ENCODE results near the gene SH2B2. TPM values are rescaled to one million over a fixed set of nuclear protein-coding genes. Genes with fewer than 3 reads are reported as not detected.
A peak's percentile ranks its signal among the peaks of the same experiment; 100 is the strongest.

The SH2B2 gene
- total RNA-seq, 2 experiments from 2014 or later, result 0.77 to 0.95 TPM

DNA sequence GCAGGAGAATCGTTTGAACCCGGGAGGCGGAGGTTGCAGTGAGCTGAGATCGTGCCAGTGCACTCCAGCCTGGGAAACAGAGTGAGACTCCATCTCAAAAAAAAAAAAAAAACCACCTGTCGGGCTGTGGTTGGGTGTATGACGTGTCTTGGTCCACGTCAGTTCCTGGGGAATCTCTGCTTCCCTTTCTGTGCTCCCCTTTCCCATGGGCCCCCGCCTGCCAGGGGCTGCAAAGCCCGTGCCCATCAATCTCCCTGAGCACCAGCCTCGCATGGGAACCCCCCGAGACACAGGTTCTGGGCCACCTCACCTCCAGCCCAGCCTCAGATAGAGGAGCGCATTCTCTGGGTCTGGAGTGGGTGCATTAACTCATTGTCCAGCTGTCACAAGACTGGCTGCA lies 2.3 kb upstream of the SH2B2 start:
- Histone ChIP-seq H3K4me1 (ENCODE audit: insufficient read depth, low read length) (peaks cover 48% of the 10 kb centered on the region), H3K36me3 (ENCODE audit: insufficient read depth, low read length) (no peaks in the 10 kb centered on the region), H3K27ac (ENCODE audit: low read depth in 1 of 2, low read length in 2 of 2) (no peak overlapping the region), H3K4me3 (ENCODE audit: low read length) (no peak overlapping the region), H3K27me3 (ENCODE audit: control insufficient read depth in 1 of 2, insufficient read depth in 2 of 2, low read length in 2 of 2) (no peaks in the 10 kb centered on the region), H3K9me3 (ENCODE audit: control insufficient read depth in 1 of 2, insufficient read depth in 1 of 2, low read length in 2 of 2) (no peaks in the 10 kb centered on the region)
- Mint-ChIP-seq H3K4me3 (peak overlapping the region; percentile 91), H3K36me3 (ENCODE audit: low read depth) (no peaks in the 10 kb centered on the region), H3K4me1 (ENCODE audit: low read depth) (peaks cover 14% of the 10 kb centered on the region), H3K9me3 (no peaks in the 10 kb centered on the region), H3K27me3 (no peaks in the 10 kb centered on the region), H3K27ac (peak overlapping the region; percentile 63)
- intact Hi-C loops (cut with DNase I, micrococcal nuclease), result loop anchor here in 1 of 2 experiments (10.0 kb wide), 2 partner anchors 460 to 790 kb away; partner anchors contain the start of genes ARMC10, FAM185A and FBXL13
- POLR2A ChIA-PET, result no interaction called here
- DNase-seq (peak in 6 of 14 experiments; percentile 18 to 83 (median 50)), ATAC-seq (ENCODE audit: poor library complexity) (peak; percentile 20)
- CTCF ChIA-PET, result no interaction called here
- TF ChIP-seq, protein P1, sequence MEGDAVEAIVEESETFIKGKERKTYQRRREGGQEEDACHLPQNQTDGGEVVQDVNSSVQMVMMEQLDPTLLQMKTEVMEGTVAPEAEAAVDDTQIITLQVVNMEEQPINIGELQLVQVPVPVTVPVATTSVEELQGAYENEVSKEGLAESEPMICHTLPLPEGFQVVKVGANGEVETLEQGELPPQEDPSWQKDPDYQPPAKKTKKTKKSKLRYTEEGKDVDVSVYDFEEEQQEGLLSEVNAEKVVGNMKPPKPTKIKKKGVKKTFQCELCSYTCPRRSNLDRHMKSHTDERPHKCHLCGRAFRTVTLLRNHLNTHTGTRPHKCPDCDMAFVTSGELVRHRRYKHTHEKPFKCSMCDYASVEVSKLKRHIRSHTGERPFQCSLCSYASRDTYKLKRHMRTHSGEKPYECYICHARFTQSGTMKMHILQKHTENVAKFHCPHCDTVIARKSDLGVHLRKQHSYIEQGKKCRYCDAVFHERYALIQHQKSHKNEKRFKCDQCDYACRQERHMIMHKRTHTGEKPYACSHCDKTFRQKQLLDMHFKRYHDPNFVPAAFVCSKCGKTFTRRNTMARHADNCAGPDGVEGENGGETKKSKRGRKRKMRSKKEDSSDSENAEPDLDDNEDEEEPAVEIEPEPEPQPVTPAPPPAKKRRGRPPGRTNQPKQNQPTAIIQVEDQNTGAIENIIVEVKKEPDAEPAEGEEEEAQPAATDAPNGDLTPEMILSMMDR (IDR thresholded peaks at IDR 0.05), result no peak

DNA sequence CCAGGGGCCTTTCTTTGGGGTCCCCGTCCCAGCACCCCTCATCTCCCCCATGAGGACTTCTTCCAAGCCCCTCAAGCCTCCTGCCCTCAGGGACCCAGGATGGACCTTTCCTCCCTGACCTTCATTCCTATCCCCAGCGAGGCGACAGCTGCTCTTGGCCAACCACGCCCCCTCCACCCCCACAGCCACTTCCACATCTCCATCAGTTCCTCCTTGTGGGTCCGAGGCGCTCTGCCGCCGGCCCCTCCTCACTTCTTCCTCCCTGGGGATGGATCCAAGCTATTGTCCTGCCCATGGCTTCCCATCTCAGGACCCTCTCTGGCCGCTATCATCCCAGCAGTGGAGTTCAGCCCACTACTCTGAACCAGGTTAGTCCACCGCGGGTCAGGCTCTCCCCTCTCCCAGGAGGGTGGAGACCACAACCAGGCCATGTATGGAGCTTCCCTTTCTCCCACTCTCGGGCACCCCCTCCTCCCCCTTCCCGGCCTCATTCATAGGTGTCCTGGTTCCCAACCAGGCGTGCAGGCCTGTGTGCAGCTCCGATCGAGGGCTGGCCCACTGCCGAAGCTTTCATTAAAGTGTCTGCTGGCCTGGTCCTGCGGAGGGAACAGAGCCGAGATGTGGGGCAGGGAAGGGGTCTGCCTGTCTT lies 1.7 kb upstream of the SH2B2 start:
- TF ChIP-seq, protein P1 (IDR thresholded peaks at IDR 0.05), result no peak
- intact Hi-C loops (cut with DNase I, micrococcal nuclease), result loop anchor here in 1 of 2 experiments (5.0 to 10.0 kb wide), 3 partner anchors 77 to 790 kb away; partner anchors contain the start of genes ARMC10, FAM185A and FBXL13
- no peaks in the 10 kb centered on the region for H3K36me3 ChIP-seq (ENCODE audit: insufficient read depth, low read length)
- Mint-ChIP-seq H3K36me3 (ENCODE audit: low read depth) (no peaks in the 10 kb centered on the region), H3K4me1 (ENCODE audit: low read depth) (peaks cover 14% of the 10 kb centered on the region), H3K9me3 (no peaks in the 10 kb centered on the region), H3K4me3 (peak overlapping the region; percentile 91), H3K27me3 (no peaks in the 10 kb centered on the region), H3K27ac (no peak overlapping the region)
- H3K4me1 ChIP-seq (ENCODE audit: insufficient read depth, low read length), result peaks cover 44% of the 10 kb centered on the region
- no peaks in the 10 kb centered on the region for H3K9me3 ChIP-seq (ENCODE audit: control insufficient read depth in 1 of 2, insufficient read depth in 1 of 2, low read length in 2 of 2)
- ATAC-seq (ENCODE audit: poor library complexity) (no peak), DNase-seq (peak in 3 of 14 experiments; percentile 14 to 63 (median 54))
- ChIA-PET POLR2A (no interaction called here), CTCF (no interaction called here)
- no peak overlapping the region for H3K27ac ChIP-seq (ENCODE audit: low read depth in 1 of 2, low read length in 2 of 2)
- no peaks in the 10 kb centered on the region for H3K27me3 ChIP-seq (ENCODE audit: control insufficient read depth in 1 of 2, insufficient read depth in 2 of 2, low read length in 2 of 2)
- peak overlapping the region; percentile 55 for H3K4me3 ChIP-seq (ENCODE audit: low read length)

- intact Hi-C loops (cut with DNase I, micrococcal nuclease), result loop anchor here in 1 of 2 experiments (5.0 to 10.0 kb wide), 3 partner anchors 77 to 789 kb away; partner anchors contain the start of genes ARMC10, FAM185A and FBXL13
- Histone ChIP-seq H3K9me3 (ENCODE audit: control insufficient read depth in 1 of 2, insufficient read depth in 1 of 2, low read length in 2 of 2) (no peaks in the 10 kb centered on the region), H3K4me3 (ENCODE audit: low read length) (peak overlapping the region; percentile 55), H3K27me3 (ENCODE audit: control insufficient read depth in 1 of 2, insufficient read depth in 2 of 2, low read length in 2 of 2) (no peaks in the 10 kb centered on the region), H3K4me1 (ENCODE audit: insufficient read depth, low read length) (peaks cover 44% of the 10 kb centered on the region), H3K36me3 (ENCODE audit: insufficient read depth, low read length) (no peaks in the 10 kb centered on the region), H3K27ac (ENCODE audit: low read depth in 1 of 2, low read length in 2 of 2) (no peak overlapping the region)
- H3K4me1 Mint-ChIP-seq (ENCODE audit: low read depth), result peaks cover 18% of the 10 kb centered on the region
- H3K4me3 Mint-ChIP-seq, result peak overlapping the region; percentile 91
- H3K27ac Mint-ChIP-seq, result no peak overlapping the region
- TF ChIP-seq, protein P1 (IDR thresholded peaks at IDR 0.05), result no peak
- no peaks in the 10 kb centered on the region for H3K9me3 Mint-ChIP-seq
- no peaks in the 10 kb centered on the region for H3K27me3 Mint-ChIP-seq
- CTCF ChIA-PET, result no interaction called here
- POLR2A ChIA-PET, result no interaction called here
- ATAC-seq (ENCODE audit: poor library complexity) (peak; percentile 16), DNase-seq (peak in 1 of 14 experiments; percentile 9)
- H3K36me3 Mint-ChIP-seq (ENCODE audit: low read depth), result no peaks in the 10 kb centered on the region
Observed at GRCh38 chr7:102285540-102286236, 980 bp upstream of the SH2B2 start.
